Heart left ventricle (tissue), 13 donors: ENCODE results near the gene CREBL2.

ENCODE experiments used
- POLR2A ChIP-seq, 2 donors: fragments of 450-650 bp; IDR thresholded peaks; one replicate each; pipeline ENCODE4 v1.6.1; 2017; ENCODE audit warnings: antibody characterized with exemption in 2 of 2, mild to moderate bottlenecking in 2 of 2, moderate library complexity in 2 of 2
- TF ChIP-seq, protein P1 (sequence below), 12 donors: fragments of 200-600 bp; sonication (generic) in 4 of 12; IDR thresholded peaks; one replicate each; pipeline versions ENCODE4 v1.5.0 to v1.8.0; 2018 to 2022; ENCODE audit warnings: antibody characterized with exemption in 12 of 12, mild to moderate bottlenecking in 5 of 12
- donor health status: ischemic (EF 13 %, LVEDD 7.1; RV severe dilation, severe dysfunction).
- donor health status: DM: no; HTN: yes; CAD: no.
- donor health status: DM: no; HTN: no; CAD: no.
- donor health status: ischemic (EF 25% LVEDD 6.9; RV normal size, moderate dysfunction).
- donor health status: ischemic (EF 25% LVEDD 5.7; RV mildly dilated, moderate dysfunction).
- donor health status: ischemic (EF 35%, LVEDD 5.7; RV mildly dilated, moderate dysfunction).
- donor health status: nonischemic (EF 11% LVEDD 7.7; RV severe dilation, severe dysfunction).
- donor health status: DM: yes; HTN: yes; CAD: no.
- donor health status: PGD.
- donor health status: ischemic (EF 29% LVEDD 5.4; RV normal size, mild dysfunction).
- donor health status: nonischemic (EF 23%, LVEDD 6.1; RV moderate dilation, normal function).

DNA sequence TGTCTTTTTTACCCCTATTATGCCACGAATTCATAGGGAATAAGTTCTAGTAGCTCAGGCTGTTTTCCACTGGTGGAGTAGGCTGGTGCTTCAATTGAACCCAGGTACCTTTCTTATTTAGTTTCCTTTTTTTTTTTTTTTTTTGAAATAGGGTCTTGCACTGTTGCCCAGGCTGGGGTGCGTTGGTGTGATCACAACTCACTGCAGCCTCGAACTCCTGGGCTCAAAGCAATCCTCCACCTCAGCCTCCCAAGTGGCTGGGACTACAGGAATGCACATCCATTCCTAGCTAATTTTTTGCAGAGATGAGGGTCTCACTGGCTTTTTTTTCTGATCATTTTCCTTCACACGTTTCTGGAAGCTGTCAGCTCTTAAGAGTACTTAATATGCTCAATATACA is 2.7 kb downstream of the CREBL2 start:
- TF ChIP-seq, protein P1, sequence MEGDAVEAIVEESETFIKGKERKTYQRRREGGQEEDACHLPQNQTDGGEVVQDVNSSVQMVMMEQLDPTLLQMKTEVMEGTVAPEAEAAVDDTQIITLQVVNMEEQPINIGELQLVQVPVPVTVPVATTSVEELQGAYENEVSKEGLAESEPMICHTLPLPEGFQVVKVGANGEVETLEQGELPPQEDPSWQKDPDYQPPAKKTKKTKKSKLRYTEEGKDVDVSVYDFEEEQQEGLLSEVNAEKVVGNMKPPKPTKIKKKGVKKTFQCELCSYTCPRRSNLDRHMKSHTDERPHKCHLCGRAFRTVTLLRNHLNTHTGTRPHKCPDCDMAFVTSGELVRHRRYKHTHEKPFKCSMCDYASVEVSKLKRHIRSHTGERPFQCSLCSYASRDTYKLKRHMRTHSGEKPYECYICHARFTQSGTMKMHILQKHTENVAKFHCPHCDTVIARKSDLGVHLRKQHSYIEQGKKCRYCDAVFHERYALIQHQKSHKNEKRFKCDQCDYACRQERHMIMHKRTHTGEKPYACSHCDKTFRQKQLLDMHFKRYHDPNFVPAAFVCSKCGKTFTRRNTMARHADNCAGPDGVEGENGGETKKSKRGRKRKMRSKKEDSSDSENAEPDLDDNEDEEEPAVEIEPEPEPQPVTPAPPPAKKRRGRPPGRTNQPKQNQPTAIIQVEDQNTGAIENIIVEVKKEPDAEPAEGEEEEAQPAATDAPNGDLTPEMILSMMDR (IDR thresholded peaks at IDR 0.05), result no peak
- no peak for TF ChIP-seq POLR2A (IDR thresholded peaks at IDR 0.05)
